CD8-positive, alpha-beta memory T cell (primary cell): ENCODE measurements around the gene CSTPP1. TPM values are rescaled to one million over a fixed set of nuclear protein-coding genes. Genes with fewer than 3 reads are reported as not detected.
"Not testable (repeated sequence)": the region's sequence is repeated elsewhere in the genome, so short reads cannot be mapped to it uniquely, and the experiment has no call there.

Experiments
- CTCF ChIA-PET: fragments of 350-600 bp; sonication (Branson Sonifier 250); formaldehyde crosslinking; loops from one replicate; lab custom pipeline; 2021; ENCODE audit warnings: antibody characterized with exemption; lab: Charles Lee
- POLR2A ChIA-PET: fragments of 350-600 bp; sonication (Branson Sonifier 250); formaldehyde crosslinking; loops from one replicate; lab custom pipeline; 2021; ENCODE audit warnings: antibody characterized with exemption; lab: Charles Lee
- DNase-seq, 5 donors: peaks; one replicate each; pipeline versions ENCODE4 v3.0.0 to v3.0.0-alpha.2; 2020 to 2022; ENCODE audit warnings: mixed read lengths in 1 of 5
- H3K27ac ChIP-seq: one replicate; pipeline ENCODE4 v1.7.0; 2013; ENCODE audit warnings: low read depth, mild to moderate bottlenecking, low read length, moderate library complexity
- H3K27me3 ChIP-seq: 2 replicates; pipeline ENCODE4 v1.7.0; 2013; ENCODE audit warnings: low read length, mild to moderate bottlenecking; ENCODE audit not compliant: insufficient read depth, poor library complexity, severe bottlenecking
- H3K36me3 ChIP-seq: 2 replicates; pipeline ENCODE4 v1.7.0; 2013; ENCODE audit warnings: mild to moderate bottlenecking, low read length, moderate library complexity; ENCODE audit not compliant: insufficient read depth
- H3K4me1 ChIP-seq: 2 replicates; pipeline ENCODE4 v1.7.0; 2013; ENCODE audit warnings: mild to moderate bottlenecking, low read length, moderate library complexity; ENCODE audit not compliant: insufficient read depth
- H3K4me3 ChIP-seq: 2 replicates; pipeline ENCODE4 v1.7.0; 2013; ENCODE audit warnings: mild to moderate bottlenecking, low read length
- H3K9me3 ChIP-seq: 2 replicates; pipeline ENCODE4 v1.7.0; 2013; ENCODE audit warnings: mild to moderate bottlenecking, low read length
- H3K27ac Mint-ChIP-seq, 8 donors: one replicate each; pipeline ENCODE4 v1.8.0; 2020 to 2021; ENCODE audit warnings: mixed read lengths in 8 of 8, mild to moderate bottlenecking in 6 of 8, inconsistent platforms in 3 of 8, moderate library complexity in 3 of 8
- H3K27me3 Mint-ChIP-seq, 2 donors: one replicate each; pipeline ENCODE4 v1.8.0; 2020 to 2021; ENCODE audit warnings: mixed read lengths in 2 of 2, mild to moderate bottlenecking in 1 of 2, moderate library complexity in 1 of 2
- H3K36me3 Mint-ChIP-seq, 3 donors: one replicate each; pipeline ENCODE4 v1.8.0; 2020 to 2021; ENCODE audit warnings: mixed read lengths in 3 of 3, inconsistent platforms in 1 of 3, mild to moderate bottlenecking in 1 of 3
- H3K4me1 Mint-ChIP-seq, 3 donors: one replicate each; pipeline ENCODE4 v1.8.0; 2020 to 2021; ENCODE audit warnings: mixed read lengths in 3 of 3, inconsistent platforms in 1 of 3, mild to moderate bottlenecking in 1 of 3
- H3K4me3 Mint-ChIP-seq, 7 donors: one replicate each; pipeline ENCODE4 v1.8.0; 2020 to 2021; ENCODE audit warnings: mixed read lengths in 7 of 7, mild to moderate bottlenecking in 6 of 7, moderate library complexity in 4 of 7, inconsistent platforms in 2 of 7
- H3K9me3 Mint-ChIP-seq, 5 donors: one replicate each; pipeline ENCODE4 v1.8.0; 2020 to 2022; ENCODE audit warnings: mixed read lengths in 5 of 5, mild to moderate bottlenecking in 3 of 5, moderate library complexity in 2 of 5, inconsistent platforms in 1 of 5
- polyA plus RNA-seq: library from polyadenylated mRNA; unstranded; fragments of 300-500 nt; fragmentation: Illumina TruSeq; gene quantifications from one replicate; pipeline ENCODE4 v1.2.3, GENCODE V29; 2021
- total RNA-seq, 2 experiments: library from RNA; stranded (reverse); gene quantifications; one replicate each; pipeline ENCODE4 v1.2.3, GENCODE V29; 2021

CSTPP1 gene
- total and polyA plus RNA-seq, 3 experiments from 2014 or later, result 16.9 to 19.7 (median 18.4) TPM

- H3K36me3 Mint-ChIP-seq, H3K4me1 Mint-ChIP-seq, H3K27ac ChIP-seq, H3K4me3 Mint-ChIP-seq, DNase-seq, H3K27me3 Mint-ChIP-seq, POLR2A ChIA-PET, H3K9me3 Mint-ChIP-seq, H3K27me3 ChIP-seq, H3K4me3 ChIP-seq, CTCF ChIA-PET, H3K4me1 ChIP-seq, H3K36me3 ChIP-seq, H3K27ac Mint-ChIP-seq, H3K9me3 ChIP-seq: not testable (repeated sequence)
These were observed 270.0 kb downstream of the CSTPP1 start for GRCh38 chr11:47206577-47206976.

- Mint-ChIP-seq H3K9me3 (no peaks in the 10 kb centered on the region), H3K27ac (peak overlapping the region in 1 of 8 donors; percentile 58), H3K4me1 (no peaks in the 10 kb centered on the region), H3K4me3 (no peak overlapping the region), H3K27me3 (no peaks in the 10 kb centered on the region), H3K36me3 (no peaks in the 10 kb centered on the region)
- ChIA-PET CTCF (no interaction called here), POLR2A (interaction anchor here (0.6 kb wide), 1 partner anchor 228 kb away, joined by 13 read pairs; no protein-coding TSS in a partner anchor)
- Histone ChIP-seq H3K9me3 (no peaks in the 10 kb centered on the region), H3K4me1 (no peaks in the 10 kb centered on the region), H3K27ac (no peak overlapping the region), H3K36me3 (no peaks in the 10 kb centered on the region), H3K4me3 (no peak overlapping the region), H3K27me3 (no peaks in the 10 kb centered on the region)
- no peak for DNase-seq
These were observed 270.9 kb downstream of the CSTPP1 start for GRCh38 chr11:47207459-47207858.

GRCh38 chr11:47208008-47208552 lies 271.5 kb downstream of the CSTPP1 start:
- H3K4me1 Mint-ChIP-seq, H3K4me3 Mint-ChIP-seq, DNase-seq, H3K4me1 ChIP-seq, H3K9me3 Mint-ChIP-seq, H3K27ac Mint-ChIP-seq, CTCF ChIA-PET, H3K9me3 ChIP-seq, H3K4me3 ChIP-seq, H3K27me3 Mint-ChIP-seq, H3K27ac ChIP-seq, H3K36me3 Mint-ChIP-seq, H3K36me3 ChIP-seq, H3K27me3 ChIP-seq: not testable (repeated sequence)
- POLR2A ChIA-PET, result interaction anchor here (0.6 to 1.0 kb wide), 2 partner anchors 23 to 227 kb away, joined by 3 to 13 read pairs; no protein-coding TSS in a partner anchor

- Mint-ChIP-seq H3K4me1 (no peaks in the 10 kb centered on the region), H3K4me3 (no peak overlapping the region), H3K9me3 (no peaks in the 10 kb centered on the region), H3K27me3 (no peaks in the 10 kb centered on the region), H3K36me3 (no peaks in the 10 kb centered on the region), H3K27ac (no peak overlapping the region)
- no peaks in the 10 kb centered on the region for H3K9me3 ChIP-seq
- ChIA-PET CTCF (no interaction called here), POLR2A (interaction anchor here (1.0 kb wide), 1 partner anchor 24 kb away, joined by 3 read pairs; no protein-coding TSS in a partner anchor)
- no peak for DNase-seq
- peaks cover under 1% of the 10 kb centered on the region for H3K4me1 ChIP-seq
- no peak overlapping the region for H3K4me3 ChIP-seq
- H3K36me3 ChIP-seq, result no peaks in the 10 kb centered on the region
- no peaks in the 10 kb centered on the region for H3K27me3 ChIP-seq
- H3K27ac ChIP-seq, result no peak overlapping the region
These were observed 272.1 kb downstream of the CSTPP1 start for GRCh38 chr11:47208628-47209027.

Other genes with a start within 250 kb of the CSTPP1 start
- 10 to 100 TPM; 56.8 TPM for gene ARHGAP1, start 236.1 kb upstream of the CSTPP1 start, total RNA-seq
- gene ARHGAP1, start 236.1 kb upstream of the CSTPP1 start, polyA plus RNA-seq, result 76.1 TPM
- 10 to 100 TPM; 13.2 to 14.4 TPM for gene ZNF408, start 235.7 kb upstream of the CSTPP1 start, total RNA-seq
- gene ZNF408, start 235.7 kb upstream of the CSTPP1 start, polyA plus RNA-seq, result 9.6 TPM
- gene F2, start 217.5 kb upstream of the CSTPP1 start, total RNA-seq, result not detected
- not detected for gene F2, start 217.5 kb upstream of the CSTPP1 start, polyA plus RNA-seq
- 100 to 1,000 TPM; 114 to 127 TPM for gene CKAP5, start 90.5 kb upstream of the CSTPP1 start, total RNA-seq
- 14.2 TPM for gene CKAP5, start 90.5 kb upstream of the CSTPP1 start, polyA plus RNA-seq
- gene LRP4, start 18.2 kb upstream of the CSTPP1 start, total RNA-seq, result under 1 TPM; 0.27 to 0.35 TPM
- gene LRP4, start 18.2 kb upstream of the CSTPP1 start, polyA plus RNA-seq, result not detected
- 100 to 1,000 TPM; 100 to 104 TPM for gene ARFGAP2, start 240.1 kb downstream of the CSTPP1 start, total RNA-seq
- 90.6 TPM for gene ARFGAP2, start 240.1 kb downstream of the CSTPP1 start, polyA plus RNA-seq
- 1 to 10 TPM; 7.9 to 9.2 TPM for gene PACSIN3, start 249.7 kb downstream of the CSTPP1 start, total RNA-seq
- gene PACSIN3, start 249.7 kb downstream of the CSTPP1 start, polyA plus RNA-seq, result not detected